ENCODE measurements around the gene SAA1.
"Not testable (repeated sequence)": the region's sequence is repeated elsewhere in the genome, so short reads cannot be mapped to it uniquely, and the experiment has no call there.

Gene SAA1

GRCh38 chr11:18262681-18263350, 3.2 kb upstream of the SAA1 start:
- H3K27ac ChIP-seq (ENCODE audit: low read length); H3K9me3 ChIP-seq (ENCODE audit: insufficient read depth, low read depth, low read length); H3K27me3 ChIP-seq (ENCODE audit: insufficient read depth, low read length); H3K4me1 ChIP-seq (ENCODE audit: insufficient read depth, low read length); H3K36me3 ChIP-seq (ENCODE audit: insufficient read depth, low read depth, low read length); H3K9ac ChIP-seq (ENCODE audit: low read depth, low read length); H3K4me3 ChIP-seq (ENCODE audit: low read length): not testable (repeated sequence)

- Histone ChIP-seq H3K4me1 (ENCODE audit: insufficient read depth, low read length) (0 out of 2 replicates have a peak, but pooled peaks cover 2% of the 10 kb centered on the region), H3K9me3 (ENCODE audit: insufficient read depth, low read depth, low read length) (no peaks in the 10 kb centered on the region), H3K27ac (ENCODE audit: low read length) (no peak overlapping the region), H3K4me3 (ENCODE audit: low read length) (no peak overlapping the region), H3K9ac (ENCODE audit: low read depth, low read length) (no peak overlapping the region), H3K36me3 (ENCODE audit: insufficient read depth, low read depth, low read length) (no peaks in the 10 kb centered on the region), H3K27me3 (ENCODE audit: insufficient read depth, low read length) (no peaks in the 10 kb centered on the region)
Observed at GRCh38 chr11:18264035-18264434, 2.0 kb upstream of the SAA1 start.

- Histone ChIP-seq H3K4me1 (ENCODE audit: insufficient read depth, low read length) (0 out of 2 replicates have a peak, but pooled peaks cover 2% of the 10 kb centered on the region), H3K4me3 (ENCODE audit: low read length) (no peak overlapping the region), H3K9me3 (ENCODE audit: insufficient read depth, low read depth, low read length) (no peaks in the 10 kb centered on the region), H3K36me3 (ENCODE audit: insufficient read depth, low read depth, low read length) (no peaks in the 10 kb centered on the region), H3K27ac (ENCODE audit: low read length) (no peak overlapping the region), H3K27me3 (ENCODE audit: insufficient read depth, low read length) (no peaks in the 10 kb centered on the region), H3K9ac (ENCODE audit: low read depth, low read length) (no peak overlapping the region)
Observed at GRCh38 chr11:18264677-18265555, 1.1 kb upstream of the SAA1 start.

GRCh38 chr11:18267335-18268133, 1.5 kb downstream of the SAA1 start:
- H3K4me1 ChIP-seq (ENCODE audit: insufficient read depth, low read length); H3K36me3 ChIP-seq (ENCODE audit: insufficient read depth, low read depth, low read length); H3K27me3 ChIP-seq (ENCODE audit: insufficient read depth, low read length); H3K4me3 ChIP-seq (ENCODE audit: low read length); H3K27ac ChIP-seq (ENCODE audit: low read length); H3K9me3 ChIP-seq (ENCODE audit: insufficient read depth, low read depth, low read length); H3K9ac ChIP-seq (ENCODE audit: low read depth, low read length): not testable (repeated sequence)

GRCh38 chr11:18269252-18269651, 3.2 kb downstream of the SAA1 start:
- not testable (repeated sequence) for H3K27ac ChIP-seq (ENCODE audit: low read length); H3K4me3 ChIP-seq (ENCODE audit: low read length); H3K9me3 ChIP-seq (ENCODE audit: insufficient read depth, low read depth, low read length); H3K27me3 ChIP-seq (ENCODE audit: insufficient read depth, low read length); H3K4me1 ChIP-seq (ENCODE audit: insufficient read depth, low read length); H3K9ac ChIP-seq (ENCODE audit: low read depth, low read length); H3K36me3 ChIP-seq (ENCODE audit: insufficient read depth, low read depth, low read length)

- Histone ChIP-seq H3K9me3 (ENCODE audit: insufficient read depth, low read depth, low read length) (no peaks in the 10 kb centered on the region), H3K4me1 (ENCODE audit: insufficient read depth, low read length) (no peaks in the 10 kb centered on the region), H3K36me3 (ENCODE audit: insufficient read depth, low read depth, low read length) (no peaks in the 10 kb centered on the region), H3K27ac (ENCODE audit: low read length) (no peak overlapping the region), H3K27me3 (ENCODE audit: insufficient read depth, low read length) (no peaks in the 10 kb centered on the region), H3K4me3 (ENCODE audit: low read length) (no peak overlapping the region), H3K9ac (ENCODE audit: low read depth, low read length) (peak overlapping the region; percentile 15; the same call in 1 of the 2 replicates)
Observed at GRCh38 chr11:18270102-18270501, 4.0 kb downstream of the SAA1 start.

GRCh38 chr11:18271206-18271605, 5.1 kb downstream of the SAA1 start:
- no peak overlapping the region for H3K27ac ChIP-seq (ENCODE audit: low read length)
- H3K9ac ChIP-seq (ENCODE audit: low read depth, low read length): no peak overlapping the region
- no peaks in the 10 kb centered on the region for H3K4me1 ChIP-seq (ENCODE audit: insufficient read depth, low read length)
- no peaks in the 10 kb centered on the region for H3K9me3 ChIP-seq (ENCODE audit: insufficient read depth, low read depth, low read length)
- H3K36me3 ChIP-seq (ENCODE audit: insufficient read depth, low read depth, low read length): no peaks in the 10 kb centered on the region
- H3K27me3 ChIP-seq (ENCODE audit: insufficient read depth, low read length): no peaks in the 10 kb centered on the region
- no peak overlapping the region for H3K4me3 ChIP-seq (ENCODE audit: low read length)

- no peaks in the 10 kb centered on the region for H3K4me1 ChIP-seq (ENCODE audit: insufficient read depth, low read length)
- no peaks in the 10 kb centered on the region for H3K9me3 ChIP-seq (ENCODE audit: insufficient read depth, low read depth, low read length)
- peaks cover 43% of the 10 kb centered on the region for H3K36me3 ChIP-seq (ENCODE audit: insufficient read depth, low read depth, low read length)
- H3K27me3 ChIP-seq (ENCODE audit: insufficient read depth, low read length): no peaks in the 10 kb centered on the region
- H3K9ac ChIP-seq (ENCODE audit: low read depth, low read length): no peak overlapping the region
- H3K4me3 ChIP-seq (ENCODE audit: low read length): no peak overlapping the region
- H3K27ac ChIP-seq (ENCODE audit: low read length): no peak overlapping the region
Observed at GRCh38 chr11:18277565-18278271, 11.7 kb downstream of the SAA1 start.

GRCh38 chr11:18280438-18281045, 14.5 kb downstream of the SAA1 start:
- Histone ChIP-seq H3K4me3 (ENCODE audit: low read length) (no peak overlapping the region), H3K36me3 (ENCODE audit: insufficient read depth, low read depth, low read length) (peaks cover 71% of the 10 kb centered on the region), H3K27me3 (ENCODE audit: insufficient read depth, low read length) (no peaks in the 10 kb centered on the region), H3K27ac (ENCODE audit: low read length) (no peak overlapping the region), H3K9ac (ENCODE audit: low read depth, low read length) (no peak overlapping the region), H3K4me1 (ENCODE audit: insufficient read depth, low read length) (no peaks in the 10 kb centered on the region), H3K9me3 (ENCODE audit: insufficient read depth, low read depth, low read length) (no peaks in the 10 kb centered on the region)

GRCh38 chr11:18282626-18283025, 16.6 kb downstream of the SAA1 start:
- Histone ChIP-seq H3K27ac (ENCODE audit: low read length) (no peak overlapping the region), H3K9ac (ENCODE audit: low read depth, low read length) (no peak overlapping the region), H3K36me3 (ENCODE audit: insufficient read depth, low read depth, low read length) (peaks cover 92% of the 10 kb centered on the region), H3K27me3 (ENCODE audit: insufficient read depth, low read length) (no peaks in the 10 kb centered on the region), H3K4me3 (ENCODE audit: low read length) (no peak overlapping the region), H3K4me1 (ENCODE audit: insufficient read depth, low read length) (no peaks in the 10 kb centered on the region), H3K9me3 (ENCODE audit: insufficient read depth, low read depth, low read length) (no peaks in the 10 kb centered on the region)

GRCh38 chr11:18285841-18286240, 19.8 kb downstream of the SAA1 start:
- H3K27me3 ChIP-seq (ENCODE audit: insufficient read depth, low read length): no peaks in the 10 kb centered on the region
- peaks cover 95% of the 10 kb centered on the region for H3K36me3 ChIP-seq (ENCODE audit: insufficient read depth, low read depth, low read length)

More at GRCh38 chr11:18285841-18286240, 19.8 kb downstream of the SAA1 start:
- H3K4me1 ChIP-seq (ENCODE audit: insufficient read depth, low read length): no peaks in the 10 kb centered on the region
- no peak overlapping the region for H3K4me3 ChIP-seq (ENCODE audit: low read length)
- no peak overlapping the region for H3K27ac ChIP-seq (ENCODE audit: low read length)
- H3K9ac ChIP-seq (ENCODE audit: low read depth, low read length): no peak overlapping the region
- H3K9me3 ChIP-seq (ENCODE audit: insufficient read depth, low read depth, low read length): no peaks in the 10 kb centered on the region

Measured in iPS-20b (cell line).